Prostate gland (tissue), 2 donors: ENCODE measurements around the gene GBX1.

Source experiments
- POLR2A ChIP-seq: fragments of 450-650 bp; IDR thresholded peaks from one replicate; pipeline ENCODE4 v1.6.1; 2016; ENCODE audit warnings: antibody characterized with exemption, mild to moderate bottlenecking
- TF ChIP-seq, protein P1 (sequence below), 4 experiments: fragments of 200-600 bp in 2 of 4; fragments of 450-650 bp in 2 of 4; sonication (generic) in 2 of 4; IDR thresholded peaks; 1 replicate in 3 of 4; 2 replicates in 1 of 4; pipeline ENCODE4 v1.5.1; 2016 to 2019; ENCODE audit warnings: antibody characterized with exemption in 4 of 4, mild to moderate bottlenecking in 2 of 4, moderate library complexity in 2 of 4

GRCh38 chr7:151172273-151173141, 5.0 kb upstream of the GBX1 start:
- peak; percentile 24 for TF ChIP-seq POLR2A
- TF ChIP-seq, protein P1, sequence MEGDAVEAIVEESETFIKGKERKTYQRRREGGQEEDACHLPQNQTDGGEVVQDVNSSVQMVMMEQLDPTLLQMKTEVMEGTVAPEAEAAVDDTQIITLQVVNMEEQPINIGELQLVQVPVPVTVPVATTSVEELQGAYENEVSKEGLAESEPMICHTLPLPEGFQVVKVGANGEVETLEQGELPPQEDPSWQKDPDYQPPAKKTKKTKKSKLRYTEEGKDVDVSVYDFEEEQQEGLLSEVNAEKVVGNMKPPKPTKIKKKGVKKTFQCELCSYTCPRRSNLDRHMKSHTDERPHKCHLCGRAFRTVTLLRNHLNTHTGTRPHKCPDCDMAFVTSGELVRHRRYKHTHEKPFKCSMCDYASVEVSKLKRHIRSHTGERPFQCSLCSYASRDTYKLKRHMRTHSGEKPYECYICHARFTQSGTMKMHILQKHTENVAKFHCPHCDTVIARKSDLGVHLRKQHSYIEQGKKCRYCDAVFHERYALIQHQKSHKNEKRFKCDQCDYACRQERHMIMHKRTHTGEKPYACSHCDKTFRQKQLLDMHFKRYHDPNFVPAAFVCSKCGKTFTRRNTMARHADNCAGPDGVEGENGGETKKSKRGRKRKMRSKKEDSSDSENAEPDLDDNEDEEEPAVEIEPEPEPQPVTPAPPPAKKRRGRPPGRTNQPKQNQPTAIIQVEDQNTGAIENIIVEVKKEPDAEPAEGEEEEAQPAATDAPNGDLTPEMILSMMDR (IDR thresholded peaks at IDR 0.05) = peak; percentile 100
